Measurements from ENCODE around the gene OSMR.

DNA sequence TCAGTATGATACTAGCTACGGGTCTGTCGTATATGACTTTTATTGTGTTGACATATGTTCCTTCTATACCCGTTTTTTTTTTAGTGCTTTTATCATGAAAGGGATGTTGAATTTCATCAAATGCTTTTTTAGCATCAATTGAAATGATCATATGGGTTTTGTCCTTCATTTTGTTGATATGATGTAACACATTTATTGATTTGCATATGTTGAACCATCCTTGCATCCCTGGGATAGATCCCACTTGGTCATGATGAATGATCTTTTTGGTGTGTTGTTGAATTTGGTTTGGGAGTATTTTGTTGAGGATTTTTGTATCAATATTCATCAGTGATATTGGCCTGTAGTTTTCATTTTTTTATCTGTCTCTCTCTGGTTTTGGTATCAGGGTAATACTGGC is 50.9 kb downstream of the OSMR start:
- TF ChIP-seq, protein P1, sequence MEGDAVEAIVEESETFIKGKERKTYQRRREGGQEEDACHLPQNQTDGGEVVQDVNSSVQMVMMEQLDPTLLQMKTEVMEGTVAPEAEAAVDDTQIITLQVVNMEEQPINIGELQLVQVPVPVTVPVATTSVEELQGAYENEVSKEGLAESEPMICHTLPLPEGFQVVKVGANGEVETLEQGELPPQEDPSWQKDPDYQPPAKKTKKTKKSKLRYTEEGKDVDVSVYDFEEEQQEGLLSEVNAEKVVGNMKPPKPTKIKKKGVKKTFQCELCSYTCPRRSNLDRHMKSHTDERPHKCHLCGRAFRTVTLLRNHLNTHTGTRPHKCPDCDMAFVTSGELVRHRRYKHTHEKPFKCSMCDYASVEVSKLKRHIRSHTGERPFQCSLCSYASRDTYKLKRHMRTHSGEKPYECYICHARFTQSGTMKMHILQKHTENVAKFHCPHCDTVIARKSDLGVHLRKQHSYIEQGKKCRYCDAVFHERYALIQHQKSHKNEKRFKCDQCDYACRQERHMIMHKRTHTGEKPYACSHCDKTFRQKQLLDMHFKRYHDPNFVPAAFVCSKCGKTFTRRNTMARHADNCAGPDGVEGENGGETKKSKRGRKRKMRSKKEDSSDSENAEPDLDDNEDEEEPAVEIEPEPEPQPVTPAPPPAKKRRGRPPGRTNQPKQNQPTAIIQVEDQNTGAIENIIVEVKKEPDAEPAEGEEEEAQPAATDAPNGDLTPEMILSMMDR (conservative IDR thresholded peaks at IDR 0.05; ENCODE audit: low read depth in 2 of 2): no peak
- TF ChIP-seq CREB1 (CRISPR knock-in tag; IDR thresholded peaks at IDR 0.05; ENCODE audit: low read depth): no peak
- no peak for TF ChIP-seq POLR2AphosphoS5 (IDR thresholded peaks at IDR 0.05; ENCODE audit: low read depth)
- no peak for TF ChIP-seq EZH2phosphoT487 (IDR thresholded peaks at IDR 0.05; ENCODE audit: unreplicated experiment)
- no peak for TF ChIP-seq STAT1 (IDR thresholded peaks at IDR 0.05; ENCODE audit: unreplicated experiment)
- TF ChIP-seq EZH2 (IDR thresholded peaks at IDR 0.05; ENCODE audit: low read depth, unreplicated experiment): no peak
- TF ChIP-seq, protein P2, sequence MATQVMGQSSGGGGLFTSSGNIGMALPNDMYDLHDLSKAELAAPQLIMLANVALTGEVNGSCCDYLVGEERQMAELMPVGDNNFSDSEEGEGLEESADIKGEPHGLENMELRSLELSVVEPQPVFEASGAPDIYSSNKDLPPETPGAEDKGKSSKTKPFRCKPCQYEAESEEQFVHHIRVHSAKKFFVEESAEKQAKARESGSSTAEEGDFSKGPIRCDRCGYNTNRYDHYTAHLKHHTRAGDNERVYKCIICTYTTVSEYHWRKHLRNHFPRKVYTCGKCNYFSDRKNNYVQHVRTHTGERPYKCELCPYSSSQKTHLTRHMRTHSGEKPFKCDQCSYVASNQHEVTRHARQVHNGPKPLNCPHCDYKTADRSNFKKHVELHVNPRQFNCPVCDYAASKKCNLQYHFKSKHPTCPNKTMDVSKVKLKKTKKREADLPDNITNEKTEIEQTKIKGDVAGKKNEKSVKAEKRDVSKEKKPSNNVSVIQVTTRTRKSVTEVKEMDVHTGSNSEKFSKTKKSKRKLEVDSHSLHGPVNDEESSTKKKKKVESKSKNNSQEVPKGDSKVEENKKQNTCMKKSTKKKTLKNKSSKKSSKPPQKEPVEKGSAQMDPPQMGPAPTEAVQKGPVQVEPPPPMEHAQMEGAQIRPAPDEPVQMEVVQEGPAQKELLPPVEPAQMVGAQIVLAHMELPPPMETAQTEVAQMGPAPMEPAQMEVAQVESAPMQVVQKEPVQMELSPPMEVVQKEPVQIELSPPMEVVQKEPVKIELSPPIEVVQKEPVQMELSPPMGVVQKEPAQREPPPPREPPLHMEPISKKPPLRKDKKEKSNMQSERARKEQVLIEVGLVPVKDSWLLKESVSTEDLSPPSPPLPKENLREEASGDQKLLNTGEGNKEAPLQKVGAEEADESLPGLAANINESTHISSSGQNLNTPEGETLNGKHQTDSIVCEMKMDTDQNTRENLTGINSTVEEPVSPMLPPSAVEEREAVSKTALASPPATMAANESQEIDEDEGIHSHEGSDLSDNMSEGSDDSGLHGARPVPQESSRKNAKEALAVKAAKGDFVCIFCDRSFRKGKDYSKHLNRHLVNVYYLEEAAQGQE (IDR thresholded peaks at IDR 0.05; ENCODE audit: unreplicated experiment): no peak
- TF ChIP-seq JUNB (IDR thresholded peaks at IDR 0.05; ENCODE audit: unreplicated experiment): no peak
- TF ChIP-seq, protein P3, sequence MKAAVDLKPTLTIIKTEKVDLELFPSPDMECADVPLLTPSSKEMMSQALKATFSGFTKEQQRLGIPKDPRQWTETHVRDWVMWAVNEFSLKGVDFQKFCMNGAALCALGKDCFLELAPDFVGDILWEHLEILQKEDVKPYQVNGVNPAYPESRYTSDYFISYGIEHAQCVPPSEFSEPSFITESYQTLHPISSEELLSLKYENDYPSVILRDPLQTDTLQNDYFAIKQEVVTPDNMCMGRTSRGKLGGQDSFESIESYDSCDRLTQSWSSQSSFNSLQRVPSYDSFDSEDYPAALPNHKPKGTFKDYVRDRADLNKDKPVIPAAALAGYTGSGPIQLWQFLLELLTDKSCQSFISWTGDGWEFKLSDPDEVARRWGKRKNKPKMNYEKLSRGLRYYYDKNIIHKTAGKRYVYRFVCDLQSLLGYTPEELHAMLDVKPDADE (IDR thresholded peaks at IDR 0.05): no peak
- TF ChIP-seq, protein P4, sequence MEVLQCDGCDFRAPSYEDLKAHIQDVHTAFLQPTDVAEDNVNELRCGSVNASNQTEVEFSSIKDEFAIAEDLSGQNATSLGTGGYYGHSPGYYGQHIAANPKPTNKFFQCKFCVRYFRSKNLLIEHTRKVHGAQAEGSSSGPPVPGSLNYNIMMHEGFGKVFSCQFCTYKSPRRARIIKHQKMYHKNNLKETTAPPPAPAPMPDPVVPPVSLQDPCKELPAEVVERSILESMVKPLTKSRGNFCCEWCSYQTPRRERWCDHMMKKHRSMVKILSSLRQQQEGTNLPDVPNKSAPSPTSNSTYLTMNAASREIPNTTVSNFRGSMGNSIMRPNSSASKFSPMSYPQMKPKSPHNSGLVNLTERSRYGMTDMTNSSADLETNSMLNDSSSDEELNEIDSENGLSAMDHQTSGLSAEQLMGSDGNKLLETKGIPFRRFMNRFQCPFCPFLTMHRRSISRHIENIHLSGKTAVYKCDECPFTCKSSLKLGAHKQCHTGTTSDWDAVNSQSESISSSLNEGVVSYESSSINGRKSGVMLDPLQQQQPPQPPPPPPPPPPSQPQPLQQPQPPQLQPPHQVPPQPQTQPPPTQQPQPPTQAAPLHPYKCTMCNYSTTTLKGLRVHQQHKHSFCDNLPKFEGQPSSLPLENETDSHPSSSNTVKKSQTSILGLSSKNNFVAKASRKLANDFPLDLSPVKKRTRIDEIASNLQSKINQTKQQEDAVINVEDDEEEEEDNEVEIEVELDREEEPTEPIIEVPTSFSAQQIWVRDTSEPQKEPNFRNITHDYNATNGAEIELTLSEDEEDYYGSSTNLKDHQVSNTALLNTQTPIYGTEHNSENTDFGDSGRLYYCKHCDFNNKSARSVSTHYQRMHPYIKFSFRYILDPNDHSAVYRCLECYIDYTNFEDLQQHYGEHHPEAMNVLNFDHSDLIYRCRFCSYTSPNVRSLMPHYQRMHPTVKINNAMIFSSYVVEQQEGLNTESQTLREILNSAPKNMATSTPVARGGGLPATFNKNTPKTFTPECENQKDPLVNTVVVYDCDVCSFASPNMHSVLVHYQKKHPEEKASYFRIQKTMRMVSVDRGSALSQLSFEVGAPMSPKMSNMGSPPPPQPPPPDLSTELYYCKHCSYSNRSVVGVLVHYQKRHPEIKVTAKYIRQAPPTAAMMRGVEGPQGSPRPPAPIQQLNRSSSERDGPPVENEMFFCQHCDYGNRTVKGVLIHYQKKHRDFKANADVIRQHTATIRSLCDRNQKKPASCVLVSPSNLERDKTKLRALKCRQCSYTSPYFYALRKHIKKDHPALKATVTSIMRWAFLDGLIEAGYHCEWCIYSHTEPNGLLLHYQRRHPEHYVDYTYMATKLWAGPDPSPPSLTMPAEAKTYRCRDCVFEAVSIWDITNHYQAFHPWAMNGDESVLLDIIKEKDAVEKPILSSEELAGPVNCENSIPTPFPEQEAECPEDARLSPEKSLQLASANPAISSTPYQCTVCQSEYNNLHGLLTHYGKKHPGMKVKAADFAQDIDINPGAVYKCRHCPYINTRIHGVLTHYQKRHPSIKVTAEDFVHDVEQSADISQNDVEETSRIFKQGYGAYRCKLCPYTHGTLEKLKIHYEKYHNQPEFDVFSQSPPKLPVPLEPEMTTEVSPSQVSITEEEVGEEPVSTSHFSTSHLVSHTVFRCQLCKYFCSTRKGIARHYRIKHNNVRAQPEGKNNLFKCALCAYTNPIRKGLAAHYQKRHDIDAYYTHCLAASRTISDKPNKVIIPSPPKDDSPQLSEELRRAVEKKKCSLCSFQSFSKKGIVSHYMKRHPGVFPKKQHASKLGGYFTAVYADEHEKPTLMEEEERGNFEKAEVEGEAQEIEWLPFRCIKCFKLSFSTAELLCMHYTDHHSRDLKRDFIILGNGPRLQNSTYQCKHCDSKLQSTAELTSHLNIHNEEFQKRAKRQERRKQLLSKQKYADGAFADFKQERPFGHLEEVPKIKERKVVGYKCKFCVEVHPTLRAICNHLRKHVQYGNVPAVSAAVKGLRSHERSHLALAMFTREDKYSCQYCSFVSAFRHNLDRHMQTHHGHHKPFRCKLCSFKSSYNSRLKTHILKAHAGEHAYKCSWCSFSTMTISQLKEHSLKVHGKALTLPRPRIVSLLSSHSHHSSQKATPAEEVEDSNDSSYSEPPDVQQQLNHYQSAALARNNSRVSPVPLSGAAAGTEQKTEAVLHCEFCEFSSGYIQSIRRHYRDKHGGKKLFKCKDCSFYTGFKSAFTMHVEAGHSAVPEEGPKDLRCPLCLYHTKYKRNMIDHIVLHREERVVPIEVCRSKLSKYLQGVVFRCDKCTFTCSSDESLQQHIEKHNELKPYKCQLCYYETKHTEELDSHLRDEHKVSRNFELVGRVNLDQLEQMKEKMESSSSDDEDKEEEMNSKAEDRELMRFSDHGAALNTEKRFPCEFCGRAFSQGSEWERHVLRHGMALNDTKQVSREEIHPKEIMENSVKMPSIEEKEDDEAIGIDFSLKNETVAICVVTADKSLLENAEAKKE (CRISPR knock-in tag; IDR thresholded peaks at IDR 0.05): no peak
- no peak for TF ChIP-seq NANOG (IDR thresholded peaks at IDR 0.05; ENCODE audit: borderline replicate concordance)

All from GM23338 (cell line).